ENCODE data around the gene PIAS3. TPM values are rescaled to one million over a fixed set of nuclear protein-coding genes. Genes with fewer than 3 reads are reported as not detected.
"Not testable (repeated sequence)": the region's sequence is repeated elsewhere in the genome, so short reads cannot be mapped to it uniquely, and the experiment has no call there.

Gene PIAS3
- total RNA-seq, 4 donors from 2014 or later: 16.9 to 22.8 (median 20.3) TPM

DNA sequence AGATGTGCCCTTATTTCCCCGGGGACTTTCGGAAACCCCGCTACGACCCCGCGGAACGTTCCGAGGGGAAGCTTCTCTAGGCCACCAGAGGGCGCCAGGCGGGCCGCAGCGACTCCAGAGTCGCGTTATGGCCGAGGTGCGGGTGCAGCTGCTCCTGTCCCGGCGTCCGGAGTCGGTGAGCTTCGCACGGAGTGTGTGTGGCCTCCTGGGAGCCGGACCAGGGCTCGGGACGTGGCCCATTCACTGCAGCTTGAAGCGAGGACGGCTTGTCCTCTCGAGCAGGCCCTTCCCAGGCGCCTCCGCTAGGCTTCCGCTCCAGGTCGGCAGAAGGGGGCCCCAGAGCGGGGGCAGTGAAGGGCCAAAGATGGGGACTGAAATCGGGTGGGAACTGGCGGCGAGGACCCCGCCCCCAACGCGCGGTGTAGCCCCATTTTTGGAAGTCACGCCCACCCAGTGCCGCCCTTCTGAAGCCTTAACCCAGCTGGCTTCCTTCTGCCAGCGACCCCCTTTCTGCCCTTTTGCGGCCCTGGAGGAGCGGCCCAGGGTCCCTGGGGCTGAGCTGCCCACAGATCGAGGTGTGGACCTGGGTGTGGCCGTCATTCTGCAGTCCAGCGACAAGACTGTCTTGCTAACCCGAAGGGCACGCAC, 13.2 kb downstream of the PIAS3 start, which contains the start of gene NUDT17:
TSS of gene NUDT17 (plus strand) at position 117 of the 648 bp plus-strand sequence. CDS start at position 128, 11 bp downstream.
- Histone ChIP-seq H3K4me1 (peaks cover 6 to 13% of the 10 kb centered on the region in 2 donors), H3K36me3 (peaks cover 22 to 34% of the 10 kb centered on the region in 2 donors), H3K4me3 (replicated peaks in 1 of 3) (peak within 1 kb of the TSS in 2 of 3 donors; percentile 9 to 38), H3K9me3 (no peaks in the 10 kb centered on the region), H3K27me3 (no peaks in the 10 kb centered on the region), H3K27ac (peak within 1 kb of the TSS in 2 of 3 donors; percentile 53 to 70)
- intact Hi-C loops (cut with DNase I): no loop called here
- peak; percentile 64 to 95 (median 80) for TF ChIP-seq CTCF (IDR thresholded peaks at IDR 0.05)
- TF ChIP-seq POLR2A (IDR thresholded peaks at IDR 0.05): no peak
- 1% methylated on average over 16 to 22 of the region's 50 CpGs for WGBS, 2 donors
- DNase-seq: peak; percentile 79 to 81

GRCh38 chr1:145845144-145845513, 13.8 kb downstream of the PIAS3 start:
- H3K9me3 ChIP-seq: no peaks in the 10 kb centered on the region
- no peaks in the 10 kb centered on the region for H3K27me3 ChIP-seq
- intact Hi-C loops (cut with DNase I): no loop called here
- H3K4me1 ChIP-seq: peaks cover 6 to 13% of the 10 kb centered on the region in 2 donors
- H3K36me3 ChIP-seq: peaks cover 22 to 34% of the 10 kb centered on the region in 2 donors
- no peak overlapping the region for H3K27ac ChIP-seq
- 15 to 17% methylated on average over 4 of the region's 4 CpGs for WGBS, 2 donors
- no peak for DNase-seq
- TF ChIP-seq POLR2A (IDR thresholded peaks at IDR 0.05): no peak
- no peak for TF ChIP-seq CTCF (IDR thresholded peaks at IDR 0.05)
- peak overlapping the region in 1 of 3 donors; percentile 38 for H3K4me3 ChIP-seq (replicated peaks in 1 of 3)

DNA sequence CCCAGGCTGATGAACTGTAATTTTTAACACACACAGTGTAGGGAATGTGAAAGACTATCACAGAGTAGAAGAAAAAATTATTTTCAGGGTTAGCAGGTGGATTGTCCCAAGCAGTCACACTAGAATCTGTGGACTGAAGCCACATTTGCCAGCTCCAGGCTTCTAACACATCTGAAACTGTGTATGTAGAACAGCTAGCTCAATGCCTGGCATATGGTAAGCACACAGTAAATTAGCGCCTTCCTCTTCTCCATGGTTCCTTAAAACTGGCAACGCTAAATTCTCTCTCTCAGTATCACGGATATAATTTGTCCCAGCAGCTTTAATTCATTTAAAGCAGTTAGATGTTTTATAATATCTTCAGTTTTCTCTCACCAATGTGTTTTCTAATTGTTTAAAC, 15.8 kb downstream of the PIAS3 start:
- Histone ChIP-seq H3K4me1 (peaks cover 6 to 13% of the 10 kb centered on the region in 2 donors), H3K36me3 (peaks cover 34 to 46% of the 10 kb centered on the region in 2 donors), H3K27me3 (no peaks in the 10 kb centered on the region), H3K4me3 (replicated peaks in 1 of 3) (no peak overlapping the region), H3K27ac (no peak overlapping the region), H3K9me3 (no peaks in the 10 kb centered on the region)
- WGBS, 2 donors: 92 to 95% methylated on average over 3 of the region's 3 CpGs
- DNase-seq: no peak
- no peak for TF ChIP-seq POLR2A (IDR thresholded peaks at IDR 0.05)
- intact Hi-C loops (cut with DNase I): no loop called here

DNA sequence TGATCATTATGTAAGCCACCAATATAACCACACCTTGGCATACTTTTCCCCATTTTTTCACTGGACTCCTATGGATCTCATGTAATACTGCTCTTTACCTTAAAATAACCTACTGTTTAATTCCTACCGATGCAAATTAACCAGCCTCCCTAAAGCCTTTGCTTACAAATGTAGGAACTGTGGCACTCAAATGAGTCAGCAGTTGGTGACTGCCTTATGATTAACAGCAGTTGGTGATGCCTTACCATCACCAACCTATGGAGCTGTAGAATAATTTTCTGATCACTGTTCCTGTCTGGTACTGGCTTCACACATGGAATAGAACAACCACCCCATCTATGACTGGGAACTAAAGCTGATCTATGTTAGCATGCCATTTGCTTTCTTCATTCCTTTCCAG, 21.2 kb downstream of the PIAS3 start:
- peaks cover 79 to 93% of the 10 kb centered on the region in 2 donors for H3K36me3 ChIP-seq
- no peaks in the 10 kb centered on the region for H3K4me1 ChIP-seq
- no peaks in the 10 kb centered on the region for H3K27me3 ChIP-seq
- no peaks in the 10 kb centered on the region for H3K9me3 ChIP-seq
- intact Hi-C loops (cut with DNase I): no loop called here
- no peak overlapping the region for H3K27ac ChIP-seq
- TF ChIP-seq POLR2A (IDR thresholded peaks at IDR 0.05) (no peak), CTCF (IDR thresholded peaks at IDR 0.05) (no peak)
- H3K4me3 ChIP-seq (replicated peaks in 1 of 3): no peak overlapping the region
- WGBS, 2 donors: 93 to 100% methylated on average over 1 of the region's 1 CpG
- no peak for DNase-seq

- WGBS, 2 donors: 92 to 100% methylated on average over 2 of the region's 2 CpGs
- H3K36me3 ChIP-seq: peaks cover 72 to 73% of the 10 kb centered on the region in 2 donors
- H3K4me3 ChIP-seq (replicated peaks in 1 of 3); DNase-seq; intact Hi-C loops (cut with DNase I); H3K4me1 ChIP-seq; H3K27ac ChIP-seq; H3K27me3 ChIP-seq; H3K9me3 ChIP-seq: not testable (repeated sequence)
Observed at GRCh38 chr1:145830810-145831209, 28.1 kb downstream of the PIAS3 start.

GRCh38 chr1:145828367-145829026, 30.4 kb downstream of the PIAS3 start:
- H3K4me1 ChIP-seq: peaks cover 10 to 13% of the 10 kb centered on the region in 2 donors
- no peaks in the 10 kb centered on the region for H3K27me3 ChIP-seq
- DNase-seq: no peak
- H3K27ac ChIP-seq: no peak overlapping the region
- intact Hi-C loops (cut with DNase I): no loop called here
- H3K9me3 ChIP-seq: no peaks in the 10 kb centered on the region
- no peak overlapping the region for H3K4me3 ChIP-seq (replicated peaks in 1 of 3)
- peaks cover 54 to 56% of the 10 kb centered on the region in 2 donors for H3K36me3 ChIP-seq
- TF ChIP-seq POLR2A (IDR thresholded peaks at IDR 0.05) (no peak), CTCF (IDR thresholded peaks at IDR 0.05) (no peak)
